Neural progenitor cell (in vitro differentiated cells): Measurements from ENCODE around the gene IL1RL2. TPM values are rescaled to one million over a fixed set of nuclear protein-coding genes. Genes with fewer than 3 reads are reported as not detected.

ENCODE experiments used
- DNase-seq: peaks from one replicate; pipeline ENCODE4 v3.0.0-alpha.2; 2016; ENCODE audit warnings: low spot score
- H2AFZ ChIP-seq: fragments of 200-600 bp; sonication (generic); replicated peaks from 2 replicates; pipeline ENCODE4 v1.6.1; 2016; ENCODE audit warnings: antibody characterized with exemption
- H3F3A ChIP-seq: fragments of 200-600 bp; sonication (generic); 2 replicates; pipeline ENCODE4 v1.6.1; 2016; ENCODE audit warnings: antibody characterized with exemption, low read depth
- H3K27ac ChIP-seq: fragments of 200-600 bp; sonication (generic); 2 replicates; pipeline ENCODE4 v1.5.1; 2016; ENCODE audit warnings: mild to moderate bottlenecking
- H3K27me3 ChIP-seq: fragments of 200-600 bp; sonication (generic); 2 replicates; pipeline ENCODE4 v1.6.1; 2016; ENCODE audit warnings: mild to moderate bottlenecking, moderate library complexity
- H3K36me3 ChIP-seq: fragments of 200-600 bp; sonication (generic); 2 replicates; pipeline ENCODE4 v1.5.1; 2016
- H3K4me1 ChIP-seq: fragments of 200-600 bp; sonication (generic); 2 replicates; pipeline ENCODE4 v1.6.1; 2016; ENCODE audit warnings: mixed run types
- H3K4me2 ChIP-seq: fragments of 200-600 bp; sonication (generic); 2 replicates; pipeline ENCODE4 v1.6.1; 2016
- H3K4me3 ChIP-seq: fragments of 200-600 bp; sonication (generic); 2 replicates; pipeline ENCODE4 v1.5.1; 2016
- H3K79me2 ChIP-seq: fragments of 200-600 bp; sonication (generic); 2 replicates; pipeline ENCODE4 v1.6.1; 2016; ENCODE audit warnings: low read depth
- H3K9ac ChIP-seq: fragments of 200-600 bp; sonication (generic); 2 replicates; pipeline ENCODE4 v1.6.1; 2016
- H3K9me3 ChIP-seq: fragments of 200-600 bp; sonication (generic); 2 replicates; pipeline ENCODE4 v1.5.1; 2016; ENCODE audit warnings: low read depth
- H4K20me1 ChIP-seq: fragments of 200-600 bp; sonication (generic); 2 replicates; pipeline ENCODE4 v1.6.1; 2016; ENCODE audit warnings: low read depth
- H3K27ac Mint-ChIP-seq: 3 replicates; pipeline ENCODE4 v1.8.0; 2021; ENCODE audit warnings: mixed read lengths
- H3K27me3 Mint-ChIP-seq: 2 replicates; pipeline ENCODE4 v1.8.0; 2022; ENCODE audit warnings: low read depth, mild to moderate bottlenecking, inconsistent platforms, moderate library complexity, mixed read lengths; ENCODE audit not compliant: insufficient read depth
- H3K36me3 Mint-ChIP-seq: 3 replicates; pipeline ENCODE4 v1.8.0; 2021; ENCODE audit warnings: mixed read lengths
- H3K4me1 Mint-ChIP-seq: 3 replicates; pipeline ENCODE4 v1.8.0; 2021; ENCODE audit warnings: mixed read lengths
- H3K4me3 Mint-ChIP-seq: 3 replicates; pipeline ENCODE4 v1.8.0; 2021; ENCODE audit warnings: mild to moderate bottlenecking, moderate library complexity, mixed read lengths
- H3K9me3 Mint-ChIP-seq: 3 replicates; pipeline ENCODE4 v1.8.0; 2020; ENCODE audit warnings: mixed read lengths
- EZH2 ChIP-seq: fragments of 200-600 bp; sonication (generic); IDR thresholded peaks from 2 replicates; pipeline ENCODE4 v1.6.1; 2017; ENCODE audit warnings: antibody characterized with exemption, mild to moderate bottlenecking, moderate library complexity
- EZH2phosphoT487 ChIP-seq: fragments of 200-600 bp; sonication (generic); IDR thresholded peaks from 2 replicates; pipeline ENCODE4 v1.6.1; 2017; ENCODE audit warnings: antibody characterized with exemption
- total RNA-seq: library from RNA; depleted of rRNA; stranded (reverse); fragments of >200 nt; gene quantifications from 2 replicates; pipeline ENCODE4 v1.2.3, GENCODE V29; 2015; ENCODE audit warnings: low replicate concordance
- TF ChIP-seq, protein P1 (sequence below): fragments of 200-600 bp; sonication (generic); IDR thresholded peaks from 2 replicates; pipeline ENCODE4 v1.5.1; 2017; ENCODE audit warnings: antibody characterized with exemption, mild to moderate bottlenecking

Gene IL1RL2
- total RNA-seq, 1 donor from 2014 or later, result not detected

DNA sequence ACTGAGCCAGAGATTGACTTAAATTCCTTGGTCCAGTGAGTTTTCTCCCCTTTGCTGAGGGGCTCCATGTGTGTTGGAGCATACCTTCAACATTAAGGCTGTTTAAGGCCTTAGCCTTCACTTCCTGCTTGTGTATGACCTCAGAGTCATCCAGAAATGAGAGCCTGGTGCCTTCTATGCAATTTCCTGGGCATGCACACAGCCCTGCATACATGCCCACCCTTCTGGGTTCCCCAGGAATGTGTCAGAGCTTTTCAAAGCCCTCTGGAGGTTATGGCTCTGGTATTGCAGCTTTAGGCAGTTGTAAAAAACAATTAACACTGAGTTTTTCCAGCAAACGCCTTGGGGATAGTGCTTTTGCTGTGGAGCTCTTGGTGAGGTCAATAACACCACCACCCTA lies 27.5 kb upstream of the IL1RL2 start:
- H3K79me2 ChIP-seq, result no peaks in the 10 kb centered on the region
- no peak overlapping the region for H3K27ac ChIP-seq
- H3K27me3 ChIP-seq, result no peaks in the 10 kb centered on the region
- Mint-ChIP-seq H3K27me3 (peaks cover 2% of the 10 kb centered on the region), H3K9me3 (no peaks in the 10 kb centered on the region), H3K4me1 (no peaks in the 10 kb centered on the region), H3K36me3 (no peaks in the 10 kb centered on the region), H3K27ac (no peak overlapping the region), H3K4me3 (no peak overlapping the region)
- no peak overlapping the region for H3K4me2 ChIP-seq
- H3K4me1 ChIP-seq, result no peaks in the 10 kb centered on the region
- no peak overlapping the region for H3K4me3 ChIP-seq
- no peaks in the 10 kb centered on the region for H3F3A ChIP-seq
- H3K9ac ChIP-seq, result no peak overlapping the region
- no peaks in the 10 kb centered on the region for H3K9me3 ChIP-seq
- no peaks in the 10 kb centered on the region for H3K36me3 ChIP-seq
- no peak overlapping the region for H2AFZ ChIP-seq
- no peak for DNase-seq
- TF ChIP-seq EZH2phosphoT487 (no peak), EZH2 (no peak)
- TF ChIP-seq, protein P1, sequence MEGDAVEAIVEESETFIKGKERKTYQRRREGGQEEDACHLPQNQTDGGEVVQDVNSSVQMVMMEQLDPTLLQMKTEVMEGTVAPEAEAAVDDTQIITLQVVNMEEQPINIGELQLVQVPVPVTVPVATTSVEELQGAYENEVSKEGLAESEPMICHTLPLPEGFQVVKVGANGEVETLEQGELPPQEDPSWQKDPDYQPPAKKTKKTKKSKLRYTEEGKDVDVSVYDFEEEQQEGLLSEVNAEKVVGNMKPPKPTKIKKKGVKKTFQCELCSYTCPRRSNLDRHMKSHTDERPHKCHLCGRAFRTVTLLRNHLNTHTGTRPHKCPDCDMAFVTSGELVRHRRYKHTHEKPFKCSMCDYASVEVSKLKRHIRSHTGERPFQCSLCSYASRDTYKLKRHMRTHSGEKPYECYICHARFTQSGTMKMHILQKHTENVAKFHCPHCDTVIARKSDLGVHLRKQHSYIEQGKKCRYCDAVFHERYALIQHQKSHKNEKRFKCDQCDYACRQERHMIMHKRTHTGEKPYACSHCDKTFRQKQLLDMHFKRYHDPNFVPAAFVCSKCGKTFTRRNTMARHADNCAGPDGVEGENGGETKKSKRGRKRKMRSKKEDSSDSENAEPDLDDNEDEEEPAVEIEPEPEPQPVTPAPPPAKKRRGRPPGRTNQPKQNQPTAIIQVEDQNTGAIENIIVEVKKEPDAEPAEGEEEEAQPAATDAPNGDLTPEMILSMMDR, result no peak
- H4K20me1 ChIP-seq, result no peaks in the 10 kb centered on the region

DNA sequence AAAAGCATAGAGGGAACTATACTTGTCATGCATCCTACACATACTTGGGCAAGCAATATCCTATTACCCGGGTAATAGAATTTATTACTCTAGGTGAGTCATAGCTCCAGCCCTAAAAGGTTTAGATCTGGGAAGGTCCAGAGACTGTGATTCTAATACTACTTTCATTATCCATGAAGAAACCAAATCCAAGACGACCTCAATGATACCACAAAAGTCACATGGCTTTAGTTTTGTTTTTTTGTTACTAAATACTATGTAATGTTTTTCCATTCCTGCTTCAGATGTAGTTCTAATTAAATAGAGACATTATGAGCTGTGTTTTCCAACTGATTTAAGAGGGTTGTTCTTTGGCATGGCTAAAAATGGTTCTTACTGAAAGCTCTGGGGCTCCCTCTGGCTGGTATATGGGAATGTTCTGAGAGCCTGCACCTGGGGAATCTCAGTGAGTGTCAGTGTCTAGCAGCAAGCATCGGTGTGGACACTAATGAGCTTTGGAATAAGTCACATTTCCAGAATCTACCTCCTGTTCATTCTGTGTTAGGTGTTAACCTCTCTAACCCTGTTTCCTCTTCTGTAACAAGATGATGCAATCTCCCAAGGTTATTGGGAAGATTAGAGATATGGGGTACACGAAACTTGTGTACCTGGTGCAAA lies 20.5 kb upstream of the IL1RL2 start:
- H3K4me2 ChIP-seq, result no peak overlapping the region
- no peaks in the 10 kb centered on the region for H3K9me3 Mint-ChIP-seq
- H3K9ac ChIP-seq, result no peak overlapping the region
- H2AFZ ChIP-seq, result no peak overlapping the region
- H3K4me1 ChIP-seq, result no peaks in the 10 kb centered on the region
- H4K20me1 ChIP-seq, result no peaks in the 10 kb centered on the region
- no peaks in the 10 kb centered on the region for H3K36me3 Mint-ChIP-seq
- no peaks in the 10 kb centered on the region for H3K79me2 ChIP-seq
- H3K27ac ChIP-seq, result no peak overlapping the region
- no peaks in the 10 kb centered on the region for H3K9me3 ChIP-seq
- TF ChIP-seq, protein P1, result peak; percentile 54
- no peak for TF ChIP-seq EZH2phosphoT487
- H3K27ac Mint-ChIP-seq, result no peak overlapping the region
- H3K4me3 Mint-ChIP-seq, result no peak overlapping the region
- H3K36me3 ChIP-seq, result no peaks in the 10 kb centered on the region
- H3K4me3 ChIP-seq, result no peak overlapping the region
- H3K4me1 Mint-ChIP-seq, result no peaks in the 10 kb centered on the region
- peak; percentile 51 for DNase-seq
- H3K27me3 Mint-ChIP-seq, result no peaks in the 10 kb centered on the region
- no peaks in the 10 kb centered on the region for H3F3A ChIP-seq
- no peaks in the 10 kb centered on the region for H3K27me3 ChIP-seq

DNA sequence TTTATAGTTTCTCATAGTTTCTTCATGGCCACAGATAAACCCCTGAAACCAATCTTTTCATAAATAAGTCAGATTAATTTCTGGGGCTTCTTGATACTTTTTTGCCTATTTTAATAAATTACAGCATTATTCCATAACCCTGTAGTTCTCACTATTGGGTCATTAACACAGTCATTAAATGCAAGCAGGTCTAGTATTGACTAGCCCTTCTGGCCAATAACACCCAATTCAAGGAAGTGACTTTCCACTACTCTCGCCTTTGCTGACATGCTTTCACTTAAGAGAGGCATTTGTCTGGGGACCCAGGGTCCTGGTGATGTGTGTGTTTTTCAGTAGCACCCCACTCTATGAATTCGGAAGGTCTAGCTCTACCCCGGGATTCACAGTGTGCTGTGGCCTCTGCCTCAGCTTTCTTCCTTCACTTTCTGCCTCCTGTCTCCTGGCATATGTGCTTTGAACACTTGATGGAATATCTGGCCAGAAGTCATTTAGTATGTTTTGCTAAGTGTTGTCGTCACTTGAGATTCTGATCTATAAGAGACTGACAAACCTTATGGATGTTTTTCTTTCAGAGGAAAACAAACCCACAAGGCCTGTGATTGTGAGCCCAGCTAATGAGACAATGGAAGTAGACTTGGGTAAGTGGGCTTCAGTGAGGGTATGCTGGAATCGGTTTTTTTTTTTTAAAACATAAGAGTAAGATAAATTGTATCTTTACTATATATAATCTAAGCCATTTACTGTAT lies 18.6 kb upstream of the IL1RL2 start:
- H3K36me3 ChIP-seq, result no peaks in the 10 kb centered on the region
- no peak overlapping the region for H3K4me3 ChIP-seq
- Mint-ChIP-seq H3K4me3 (no peak overlapping the region), H3K9me3 (no peaks in the 10 kb centered on the region), H3K27ac (no peak overlapping the region), H3K36me3 (no peaks in the 10 kb centered on the region), H3K4me1 (no peaks in the 10 kb centered on the region), H3K27me3 (no peaks in the 10 kb centered on the region)
- no peaks in the 10 kb centered on the region for H3K4me1 ChIP-seq
- no peaks in the 10 kb centered on the region for H3K27me3 ChIP-seq
- TF ChIP-seq, protein P1, result no peak
- TF ChIP-seq EZH2 (no peak), EZH2phosphoT487 (no peak)
- H3K4me2 ChIP-seq, result no peak overlapping the region
- H3K9me3 ChIP-seq, result no peaks in the 10 kb centered on the region
- no peak overlapping the region for H3K9ac ChIP-seq
- H2AFZ ChIP-seq, result no peak overlapping the region
- no peaks in the 10 kb centered on the region for H3K79me2 ChIP-seq
- H4K20me1 ChIP-seq, result no peaks in the 10 kb centered on the region
- no peak for DNase-seq
- no peaks in the 10 kb centered on the region for H3F3A ChIP-seq
- H3K27ac ChIP-seq, result no peak overlapping the region
